HG03060 (cell line): ENCODE measurements around the gene PDE11A.

ENCODE experiments used
- ATAC-seq: cut with Tn5 transposase; IDR thresholded peaks from one replicate; pipeline ENCODE4 v1.9.1; 2021; ENCODE audit warnings: low read depth, moderate number of reproducible peaks; ENCODE audit not compliant: unreplicated experiment

PDE11A gene

DNA sequence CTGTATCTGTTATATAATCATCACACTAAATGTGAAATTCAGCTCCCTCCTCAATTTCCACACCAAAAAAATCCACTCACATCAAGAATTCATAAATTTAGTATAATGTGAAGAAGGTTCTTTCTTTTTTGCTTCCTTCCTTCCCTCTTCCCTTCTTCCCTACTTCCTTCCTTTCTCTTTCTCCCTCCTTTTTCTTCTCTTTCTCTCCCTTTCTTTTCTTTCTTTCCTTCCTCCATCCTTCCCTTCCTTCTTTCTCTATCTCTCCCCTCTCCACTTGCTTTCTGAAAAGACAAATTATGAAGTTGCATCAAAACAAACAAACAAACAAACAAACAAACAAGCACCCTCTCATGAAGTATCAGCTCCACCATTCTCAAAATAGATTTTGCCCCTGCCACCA, 290.0 kb downstream of the PDE11A start:
- no peak for ATAC-seq

DNA sequence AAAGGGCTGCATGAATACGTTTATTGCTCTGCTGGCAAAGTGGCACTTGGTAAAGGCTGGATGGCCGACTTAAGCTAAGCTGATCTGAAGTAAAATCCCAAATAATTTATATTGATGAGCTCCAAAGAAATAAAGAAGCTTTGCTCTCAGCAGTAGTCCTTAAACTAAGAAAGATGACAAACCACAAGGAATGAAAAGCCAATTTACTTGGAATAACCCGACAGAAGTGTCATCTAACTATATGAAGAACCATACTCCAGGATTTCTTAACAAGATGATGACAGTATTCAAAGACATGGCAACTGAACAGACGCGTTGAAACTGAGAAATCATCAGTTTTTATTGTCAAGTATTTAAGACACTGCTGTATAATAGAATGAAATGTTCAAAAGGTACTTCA, 294.1 kb downstream of the PDE11A start:
- ATAC-seq: no peak

DNA sequence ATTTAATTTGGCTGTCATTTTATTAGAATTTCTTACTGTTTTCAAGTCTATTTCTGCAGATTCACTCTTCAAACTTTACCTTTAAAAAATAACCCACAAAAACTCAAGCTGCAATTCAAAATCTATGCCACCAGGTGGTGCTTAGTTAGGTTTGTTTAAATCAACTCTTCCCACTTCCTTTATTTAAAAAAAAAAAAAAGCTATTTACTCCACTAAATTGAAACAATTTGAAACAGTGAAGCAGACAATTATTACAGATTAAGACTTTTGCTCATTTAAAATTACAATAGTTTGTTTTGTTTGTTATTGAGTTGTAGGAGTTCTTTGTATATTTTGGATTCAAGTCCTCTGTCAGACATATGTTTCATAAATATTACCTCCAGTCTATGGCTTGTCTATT, 300.0 kb downstream of the PDE11A start:
- ATAC-seq: no peak

DNA sequence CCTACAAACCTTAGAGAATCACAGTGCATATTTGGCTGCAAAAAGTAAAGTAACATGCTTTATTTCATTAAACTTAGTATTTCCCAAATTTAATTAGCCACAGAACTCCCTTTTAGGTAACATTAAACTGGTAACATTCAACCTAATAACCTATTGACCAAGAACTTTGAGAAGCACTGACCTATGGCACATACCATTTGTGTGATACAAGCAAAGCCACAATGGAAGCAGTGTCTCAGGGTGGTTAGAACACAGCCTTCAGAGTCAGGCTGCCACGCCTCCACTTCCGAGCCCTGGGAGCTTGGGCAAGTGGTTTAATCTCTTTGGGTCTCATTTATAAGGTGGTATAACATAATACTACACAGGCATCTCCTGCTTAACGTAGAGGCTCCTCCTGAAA, 301.4 kb downstream of the PDE11A start:
- no peak for ATAC-seq

DNA sequence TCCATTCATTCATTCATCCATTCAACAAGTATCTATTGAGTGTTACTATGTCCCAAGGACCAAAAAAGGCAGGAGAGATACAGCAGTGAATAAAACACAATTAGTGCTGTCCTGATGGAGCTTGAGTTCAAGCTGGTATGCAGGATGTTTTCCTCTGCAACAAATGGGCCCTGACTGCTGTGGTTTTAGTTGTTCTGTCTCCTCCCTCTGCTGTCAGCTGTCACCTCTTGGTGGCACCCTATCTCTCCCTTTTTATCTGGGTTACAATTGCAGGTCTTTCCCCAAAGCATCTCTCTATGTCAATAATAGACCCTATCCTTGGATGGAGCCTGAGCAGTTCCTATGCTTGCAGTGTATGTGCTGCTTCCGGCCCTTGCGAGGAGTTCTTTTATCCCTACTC, 304.8 kb downstream of the PDE11A start:
- no peak for ATAC-seq

DNA sequence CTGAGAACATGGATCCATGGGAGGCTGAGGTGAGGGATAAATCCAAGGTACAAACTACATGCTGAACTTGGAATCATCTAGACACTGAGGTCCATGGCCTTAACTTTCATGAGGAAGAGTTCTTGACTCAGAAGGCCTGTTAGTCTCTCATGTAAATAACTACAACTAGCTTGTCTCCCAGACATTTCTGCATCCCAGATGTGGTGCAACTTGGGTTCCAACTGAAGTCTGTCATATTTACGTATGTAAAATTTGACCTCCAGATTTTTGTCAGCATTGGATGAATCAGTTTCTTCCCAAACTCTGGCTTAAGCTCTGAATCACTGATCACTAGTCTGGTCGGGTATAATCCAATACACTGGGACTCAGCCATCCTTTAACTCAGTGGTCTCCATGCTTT, 306.9 kb downstream of the PDE11A start:
- ATAC-seq: no peak

DNA sequence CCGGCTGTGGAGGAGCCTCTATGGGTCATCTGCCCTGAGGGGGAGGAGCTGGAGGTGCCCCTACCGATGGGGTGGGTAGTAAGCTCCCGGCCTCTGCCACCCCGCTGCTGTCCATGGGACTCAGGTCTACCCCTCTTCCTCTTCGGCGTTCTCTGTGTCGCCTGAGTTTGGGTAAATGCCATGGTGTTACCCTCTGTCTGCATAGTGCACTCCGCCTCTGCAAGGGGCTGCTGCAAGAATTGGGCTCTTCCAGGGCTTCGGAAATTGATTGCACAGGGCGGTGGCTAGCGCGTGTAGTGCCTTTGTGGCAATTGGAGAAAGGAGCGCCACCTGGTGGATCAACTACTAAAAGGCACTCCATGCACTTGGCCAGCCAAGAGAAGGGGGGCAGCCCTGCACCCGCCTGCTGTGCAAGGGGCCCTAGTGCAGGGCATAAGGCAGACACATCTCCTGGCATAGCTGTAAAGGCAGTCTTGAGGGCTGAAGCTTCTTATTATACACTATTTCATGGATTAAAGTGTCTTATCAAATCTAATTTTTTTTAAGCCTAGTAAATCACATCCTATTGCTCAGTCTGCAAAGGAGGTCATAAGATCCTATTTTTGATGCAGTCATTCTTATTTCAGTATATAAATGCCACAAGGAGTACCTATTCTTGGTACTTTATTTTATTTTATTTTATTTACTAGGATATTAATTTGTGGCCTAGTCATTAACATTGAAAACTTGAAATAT, 308.9 kb downstream of the PDE11A start:
- peak; percentile 92 for ATAC-seq

DNA sequence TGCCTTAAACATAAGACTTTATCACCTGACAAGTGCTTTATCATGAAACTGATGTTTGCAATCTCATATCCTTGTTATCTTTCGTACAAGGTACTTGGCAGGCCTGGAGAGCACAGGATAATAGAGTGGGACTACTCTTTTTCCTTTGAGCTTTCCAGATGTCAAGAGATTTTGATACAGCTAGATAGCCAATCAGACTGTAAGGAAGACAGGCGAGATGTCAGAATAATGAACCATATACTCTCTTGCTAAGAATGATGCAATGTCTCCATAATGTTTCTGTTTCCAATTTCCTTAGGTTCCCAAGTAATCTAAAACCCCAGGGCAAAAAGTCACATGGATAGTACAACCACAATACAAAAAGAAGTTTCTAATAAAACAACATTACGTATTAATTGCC, 313.1 kb downstream of the PDE11A start:
- no peak for ATAC-seq

DNA sequence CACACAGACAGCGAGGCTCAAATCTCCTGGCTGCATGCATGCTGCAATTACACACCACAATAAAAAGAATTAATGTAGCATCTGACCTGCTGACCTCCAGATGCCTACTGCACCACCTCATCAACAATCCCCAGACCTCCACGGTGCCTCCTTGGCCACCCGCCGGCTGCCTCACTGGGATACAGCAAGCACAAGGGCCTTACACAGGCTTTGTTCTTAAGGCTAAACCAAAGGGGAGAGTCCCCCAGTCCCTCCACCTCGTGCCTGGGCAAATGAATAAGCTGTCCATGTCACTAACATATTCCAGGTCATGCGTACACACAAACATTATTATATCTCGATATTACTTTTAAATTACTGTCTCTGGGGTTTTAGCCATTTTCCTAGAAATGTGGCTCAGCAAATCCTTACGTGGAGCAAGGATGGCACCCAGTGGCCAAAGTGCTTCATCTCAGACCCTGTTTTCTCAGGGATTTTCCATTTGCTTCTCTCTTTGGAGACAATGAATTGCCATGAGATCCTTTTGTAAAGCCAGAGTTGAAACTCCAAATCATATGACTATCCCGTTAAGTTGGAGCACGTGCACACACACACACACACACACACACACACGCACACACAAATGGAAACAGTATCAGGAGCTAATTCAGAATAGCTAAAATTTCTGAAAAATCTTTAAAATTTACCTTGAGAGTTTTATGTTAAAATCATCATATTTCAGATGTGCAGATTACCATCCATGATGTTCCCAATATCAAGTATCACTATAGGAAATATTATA, 313.8 kb downstream of the PDE11A start:
- ATAC-seq: no peak

DNA sequence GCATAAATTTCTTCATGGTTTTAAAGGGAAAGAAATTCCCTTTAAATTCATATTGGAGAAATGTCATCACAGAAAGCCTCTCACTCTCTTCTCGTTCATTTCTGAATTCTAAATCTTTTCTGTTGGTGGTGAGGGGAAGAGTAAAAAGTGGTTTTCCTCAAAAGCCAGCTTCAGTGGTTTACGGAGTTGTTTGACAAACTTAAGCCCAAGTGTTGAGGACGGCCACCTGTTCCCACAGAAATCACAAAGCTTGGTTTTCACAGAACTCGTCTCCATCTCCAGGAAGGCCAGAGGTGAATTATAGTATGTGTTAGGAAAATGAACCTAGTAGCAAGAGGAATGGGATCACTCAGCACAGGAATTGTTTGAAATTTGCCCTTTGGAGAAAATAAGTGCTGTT, 316.2 kb downstream of the PDE11A start:
- no peak for ATAC-seq

DNA sequence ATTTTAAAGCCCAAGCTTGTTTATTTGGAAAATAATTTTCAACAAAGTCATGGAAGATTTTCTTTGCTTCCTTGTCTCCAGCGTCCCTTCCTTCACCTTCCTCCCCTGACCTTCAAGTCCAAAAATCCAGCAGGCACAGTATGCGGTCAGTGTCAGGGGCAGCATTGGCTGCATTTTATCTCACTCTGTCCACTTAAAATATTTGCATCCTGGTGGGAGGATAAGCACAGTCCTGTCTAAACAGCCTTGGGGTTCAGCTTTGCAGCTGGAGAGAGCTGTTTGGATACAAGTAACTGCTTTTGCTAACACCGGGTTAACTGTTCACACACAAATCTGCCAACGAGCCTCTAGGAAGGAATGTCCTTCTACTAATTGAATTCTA, 318.1 kb downstream of the PDE11A start:
- ATAC-seq: no peak

DNA sequence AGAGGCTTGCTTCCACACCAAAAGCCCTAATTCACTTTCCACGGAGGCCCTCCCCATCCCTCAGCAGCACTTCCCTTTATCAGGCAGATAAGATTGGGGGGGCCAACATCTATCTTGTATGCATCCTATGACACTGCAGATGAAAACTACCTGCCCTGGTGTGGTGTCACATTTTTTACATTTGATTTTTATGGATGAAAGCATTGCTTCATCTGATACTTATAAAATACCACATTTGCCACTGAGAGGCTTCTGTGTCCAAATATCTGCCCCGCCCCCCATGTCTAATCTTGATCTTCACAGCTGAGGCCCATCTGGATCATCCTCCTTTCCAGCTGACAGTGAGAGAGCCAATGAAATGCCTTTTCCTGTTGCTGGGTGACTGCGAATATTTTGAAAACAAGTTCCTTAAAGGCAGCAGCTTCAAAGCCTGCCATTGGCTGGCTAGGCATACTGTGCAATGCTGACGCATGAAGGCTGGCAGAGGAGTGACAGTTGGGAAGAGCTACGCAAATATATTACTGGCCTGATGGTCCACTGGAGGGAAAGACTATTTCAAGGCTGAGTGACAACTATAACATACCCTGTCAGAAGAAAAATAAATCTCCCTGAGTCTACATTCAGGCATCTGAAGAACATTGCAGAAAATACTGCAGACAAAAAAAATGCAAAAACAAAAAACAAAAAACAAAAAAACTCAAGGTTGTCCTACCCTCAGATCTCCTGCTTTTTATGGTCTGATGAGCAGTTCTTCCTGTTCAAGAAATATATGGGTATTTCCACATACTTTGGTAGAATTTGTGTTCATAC, 318.7 kb downstream of the PDE11A start:
- ATAC-seq: no peak

DNA sequence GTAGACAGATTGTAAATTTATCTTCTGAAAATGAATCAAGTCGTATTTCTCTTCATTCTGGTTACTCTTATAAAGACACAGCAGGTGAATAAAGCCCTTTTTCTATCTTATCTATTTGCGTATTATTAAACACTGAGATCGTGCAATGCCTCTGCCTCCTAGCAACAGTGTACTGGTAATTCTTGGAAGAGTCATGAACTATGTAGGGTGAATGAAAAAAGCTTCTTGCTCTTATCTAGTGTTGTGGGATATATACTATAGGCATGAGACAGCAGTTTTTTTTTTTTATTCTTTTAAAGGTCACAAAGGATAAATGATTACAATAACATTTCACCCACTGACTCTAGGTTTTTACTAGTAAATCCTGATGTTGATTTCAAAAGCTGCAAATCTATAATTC, 324.2 kb downstream of the PDE11A start:
- no peak for ATAC-seq

DNA sequence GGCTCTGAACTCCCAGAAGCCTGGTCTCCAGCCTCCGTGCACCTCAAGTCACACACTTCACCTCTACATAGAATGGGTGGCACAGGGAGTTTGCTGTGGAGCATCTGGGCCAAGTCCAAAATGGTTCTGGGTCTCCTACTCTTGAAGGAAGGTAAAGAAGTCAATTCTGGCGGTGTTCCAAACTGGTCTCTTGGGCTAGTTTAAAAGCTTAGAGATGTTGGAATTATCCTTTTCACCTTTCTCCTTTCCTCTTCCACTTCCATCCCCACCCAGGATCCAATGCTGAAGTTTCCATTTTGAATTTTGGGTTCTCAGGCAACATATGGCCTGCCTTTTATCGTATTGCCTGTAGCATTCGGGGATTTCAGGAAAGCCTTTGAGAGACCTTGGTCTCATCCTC, 325.2 kb downstream of the PDE11A start:
- ATAC-seq: no peak

DNA sequence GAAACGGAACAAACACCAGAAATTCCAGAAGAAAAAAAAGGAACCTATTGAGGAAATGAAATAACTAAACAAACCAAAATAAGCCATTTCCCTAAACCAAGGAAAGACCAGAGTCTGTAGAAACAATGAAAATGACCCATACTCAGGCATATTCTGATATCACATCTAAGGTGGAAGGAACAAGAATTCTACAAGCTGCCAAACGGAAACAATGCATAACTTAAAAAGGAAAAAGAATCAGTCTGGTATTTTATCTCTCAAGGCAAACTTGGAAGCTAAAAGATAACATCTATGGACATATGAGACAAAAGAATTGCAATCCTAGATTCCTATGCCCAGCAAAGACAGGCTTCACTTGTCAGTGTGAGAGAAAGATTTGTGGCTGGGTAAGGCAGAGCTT, 326.2 kb downstream of the PDE11A start:
- no peak for ATAC-seq

DNA sequence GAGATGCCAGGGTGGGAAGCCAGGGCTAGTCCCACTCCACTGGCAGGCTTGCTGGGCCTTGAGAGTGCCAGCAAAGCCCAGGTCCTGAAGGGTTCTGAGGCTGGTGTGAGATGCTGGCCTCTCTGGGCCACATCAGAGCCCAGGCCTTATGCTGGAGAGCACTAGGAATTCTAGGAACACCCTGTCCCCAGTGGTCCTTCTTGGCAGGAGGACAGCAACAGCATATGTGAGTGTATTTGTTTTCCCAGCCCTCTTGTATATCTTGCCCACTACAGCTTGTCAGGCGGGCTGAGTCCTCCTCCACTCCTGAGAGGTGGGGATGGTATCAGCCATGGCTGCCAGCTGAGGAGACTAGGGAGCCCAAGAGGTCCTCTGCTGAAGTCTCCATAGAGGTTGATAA, 327.0 kb downstream of the PDE11A start:
- ATAC-seq: no peak

DNA sequence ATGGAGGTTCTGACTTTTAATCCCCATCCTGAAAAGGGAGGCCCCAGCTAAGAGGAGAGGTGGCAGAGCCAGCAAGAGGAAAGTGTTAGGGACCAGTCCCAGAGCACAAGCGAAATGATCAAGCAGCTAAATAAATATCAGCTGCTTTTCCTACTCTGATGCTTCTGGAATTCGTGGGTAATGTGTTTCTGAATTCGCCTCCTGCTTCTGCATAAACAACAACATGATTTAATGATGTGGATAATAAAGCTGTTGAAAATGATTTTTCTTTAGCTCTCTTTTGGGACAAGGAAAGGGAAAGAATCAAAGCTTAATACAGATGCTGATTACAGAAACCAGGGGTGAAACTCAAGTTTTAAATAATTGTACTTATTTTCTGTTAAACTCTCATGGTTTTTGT, 329.7 kb downstream of the PDE11A start:
- no peak for ATAC-seq

DNA sequence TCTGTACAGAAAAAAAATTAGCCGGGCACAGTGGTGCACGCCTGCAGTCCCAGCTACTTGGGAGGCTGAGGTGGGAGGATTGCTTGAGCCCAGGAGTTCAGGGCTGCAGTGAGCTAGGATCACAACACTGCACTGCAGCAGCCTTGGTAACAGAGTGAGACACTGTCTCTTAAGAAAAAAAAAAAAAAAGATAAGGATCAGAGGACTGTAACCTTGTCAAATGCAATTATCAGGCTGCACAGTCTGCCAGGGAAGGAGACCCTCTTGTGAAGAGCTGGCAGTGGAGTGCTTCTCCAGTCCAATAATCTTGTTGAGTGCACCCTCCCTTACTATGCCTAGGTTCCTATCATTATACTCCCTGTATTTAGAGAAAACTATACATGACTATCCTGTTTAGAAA, 330.7 kb downstream of the PDE11A start:
- no peak for ATAC-seq

DNA sequence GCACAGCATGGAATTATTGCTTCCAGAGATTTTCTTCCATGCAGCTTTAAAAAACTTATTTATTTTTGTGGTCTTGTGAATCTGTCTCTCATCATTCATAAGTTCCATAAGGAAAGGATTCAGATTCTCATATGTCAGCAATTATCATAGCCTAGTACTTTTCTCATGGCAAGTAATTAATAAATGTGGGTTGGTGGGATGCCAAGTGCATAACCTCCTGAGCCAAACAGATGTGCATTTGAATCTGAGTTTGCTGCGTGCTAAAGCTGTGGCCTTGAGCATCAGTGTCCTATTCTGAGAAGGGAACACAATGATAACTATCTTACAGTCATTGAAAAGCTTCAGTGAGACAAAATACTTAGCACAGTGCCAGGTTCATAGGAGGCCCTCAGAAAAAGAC, 331.9 kb downstream of the PDE11A start:
- ATAC-seq: no peak

DNA sequence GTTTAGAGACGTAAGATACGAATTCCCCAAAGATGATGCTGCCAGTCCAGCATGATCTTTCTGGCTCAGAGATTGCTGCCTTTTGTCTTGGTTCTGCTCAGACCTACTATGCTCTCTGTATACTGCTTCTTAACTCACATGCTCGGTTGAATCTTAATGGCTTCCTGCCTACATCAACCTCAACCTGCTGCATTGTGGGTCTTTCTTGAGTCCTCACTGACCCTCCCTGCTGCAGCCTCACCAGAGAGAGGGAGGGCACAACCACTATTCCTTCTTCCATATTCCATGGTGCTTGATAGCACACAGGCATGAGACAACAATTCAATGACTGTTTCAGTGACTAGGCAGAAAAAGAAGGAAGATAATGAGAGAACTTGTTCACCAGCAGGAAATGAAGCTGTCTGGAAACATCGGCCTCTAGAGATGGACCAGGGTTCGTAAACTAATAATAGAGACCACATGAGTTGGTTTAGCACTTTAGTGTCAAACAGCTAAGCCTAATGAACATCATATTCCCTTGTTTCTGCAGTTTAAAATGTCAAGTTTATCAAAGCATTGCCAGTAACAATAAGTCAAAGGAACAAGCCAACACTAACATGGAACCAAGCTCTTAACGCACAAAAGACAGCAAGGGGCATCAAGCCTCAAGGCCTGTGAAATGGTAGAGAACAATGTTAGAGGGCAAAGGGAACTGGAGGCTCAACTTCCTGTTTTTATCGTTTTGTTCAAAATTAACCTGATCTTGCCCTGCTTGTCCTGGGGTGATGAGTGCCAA, 333.9 kb downstream of the PDE11A start:
- ATAC-seq: no peak

DNA sequence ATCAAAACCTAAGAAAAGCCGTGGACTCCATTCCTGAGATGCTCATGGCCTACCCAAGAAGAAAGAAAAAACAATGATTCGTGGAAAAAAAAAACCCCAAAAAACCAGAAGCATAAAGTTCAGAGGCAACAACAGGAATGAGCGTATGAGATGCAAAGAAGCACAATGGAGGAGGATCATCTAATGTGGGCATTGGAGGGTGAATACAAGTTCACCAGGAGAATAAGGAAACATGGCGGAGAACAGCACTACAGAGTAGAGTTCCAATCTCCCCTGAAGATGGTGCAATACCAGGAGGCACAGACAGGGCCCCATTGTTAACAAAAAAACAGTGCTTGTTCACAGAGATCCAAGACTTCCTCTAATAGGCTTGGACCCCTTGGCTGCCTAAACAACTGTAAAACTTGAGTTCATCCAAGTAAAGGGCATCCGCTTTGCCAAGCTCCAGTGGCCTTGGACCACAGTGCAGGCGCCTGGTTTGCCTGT, 337.2 kb downstream of the PDE11A start:
- no peak for ATAC-seq
